ENCODE measurements around the gene BMP2. TPM values are rescaled to one million over a fixed set of nuclear protein-coding genes. Genes with fewer than 3 reads are reported as not detected.

Gene BMP2
- total and polyA plus RNA-seq, 8 donors, result 3.1 to 12.6 (median 6.1) TPM

- ATAC-seq (no peak), FAIRE-seq (peak; percentile 89), DNase-seq (no peak)
- peak; percentile 8 to 50 (median 40) for TF ChIP-seq CTCF (IDR thresholded peaks at IDR 0.05)
- no peak overlapping the region for H3K27ac ChIP-seq
- no peaks in the 10 kb centered on the region for H3K9me3 ChIP-seq
- WGBS, 2 donors, result 5 to 6% methylated on average over 6 of the region's 6 CpGs
- H3K27me3 ChIP-seq, result no peaks in the 10 kb centered on the region
- peaks cover 0 to 10% (median 0%) of the 10 kb centered on the region in 3 donors for H3K4me1 ChIP-seq
- H3K4me3 ChIP-seq, result no peak overlapping the region
- intact Hi-C loops (cut with DNase I), result loop anchor here in 1 of 3 donors (10.0 kb wide), 2 partner anchors 131 to 601 kb away; no protein-coding TSS in a partner anchor
- no peaks in the 10 kb centered on the region for H3K36me3 ChIP-seq
Measured at GRCh38 chr20:6765469-6766058, 1.9 kb upstream of the BMP2 start.

GRCh38 chr20:6766433-6766832 lies 1.1 kb upstream of the BMP2 start:
- Histone ChIP-seq H3K4me1 (peaks cover 0 to 15% (median 0%) of the 10 kb centered on the region in 3 donors), H3K9me3 (no peaks in the 10 kb centered on the region), H3K27me3 (no peaks in the 10 kb centered on the region), H3K27ac (peak overlapping the region in 1 of 4 donors; percentile 25), H3K36me3 (no peaks in the 10 kb centered on the region), H3K4me3 (no peak overlapping the region)
- no peak for FAIRE-seq
- TF ChIP-seq CTCF (IDR thresholded peaks at IDR 0.05), result no peak
- no peak for ATAC-seq
- intact Hi-C loops (cut with DNase I), result loop anchor here in 1 of 3 donors (10.0 kb wide), 2 partner anchors 132 to 602 kb away; no protein-coding TSS in a partner anchor
- WGBS, 2 donors, result 77 to 79% methylated on average over 9 of the region's 9 CpGs
- no peak for DNase-seq

GRCh38 chr20:6767126-6767535 lies 355 bp upstream of the BMP2 start:
- Histone ChIP-seq H3K27ac (peak overlapping the region in 2 of 4 donors; percentile 25 to 55), H3K4me3 (peak overlapping the region; percentile 26 to 81 (median 50)), H3K9me3 (no peaks in the 10 kb centered on the region), H3K4me1 (peaks cover 0 to 15% (median 0%) of the 10 kb centered on the region in 3 donors), H3K27me3 (no peaks in the 10 kb centered on the region), H3K36me3 (no peaks in the 10 kb centered on the region)
- no peak for TF ChIP-seq CTCF (IDR thresholded peaks at IDR 0.05)
- ATAC-seq (no peak), FAIRE-seq (no peak), DNase-seq (peak in 2 of 6 donors; percentile 57 to 63)
- 2% methylated on average over 25 to 26 of the region's 26 CpGs for WGBS, 2 donors
- intact Hi-C loops (cut with DNase I), result loop anchor here in 1 of 3 donors (10.0 kb wide), 2 partner anchors 132 to 602 kb away; no protein-coding TSS in a partner anchor

GRCh38 chr20:6768228-6769140 lies 998 bp downstream of the BMP2 start:
- no peak for TF ChIP-seq CTCF (IDR thresholded peaks at IDR 0.05)
- ATAC-seq, result peak; percentile 18 to 40 (median 34)
- WGBS, 2 donors, result 0 to 1% methylated on average over 62 to 70 of the region's 70 CpGs
- Histone ChIP-seq H3K4me3 (peak overlapping the region; percentile 64 to 81 (median 74)), H3K4me1 (peaks cover 0 to 15% (median 0%) of the 10 kb centered on the region in 3 donors), H3K36me3 (no peaks in the 10 kb centered on the region), H3K27me3 (no peaks in the 10 kb centered on the region), H3K9me3 (no peaks in the 10 kb centered on the region), H3K27ac (peak overlapping the region; percentile 27 to 85 (median 67))
- peak; percentile 26 to 77 (median 46) for DNase-seq
- intact Hi-C loops (cut with DNase I), result loop anchor here in 1 of 3 donors (10.0 kb wide), 2 partner anchors 134 to 604 kb away; no protein-coding TSS in a partner anchor
- no peak for FAIRE-seq

All from pancreas (tissue), 10 donors.